Head of caudate nucleus (tissue), 42 donors: Measurements from ENCODE around the gene FCN2.

Experiments used
- DNase-seq, 42 donors: peaks; one replicate each; pipeline versions ENCODE4 v3.0.0 to v3.0.0-alpha.2; 2020 to 2021; ENCODE audit warnings: mixed read lengths in 7 of 42
- intact Hi-C: fragments of 100-400 bp; cut with DNase I; formaldehyde crosslinking; loops from one replicate; pipeline ENCODE4 v1.15.0; 2022

FCN2 gene

DNA sequence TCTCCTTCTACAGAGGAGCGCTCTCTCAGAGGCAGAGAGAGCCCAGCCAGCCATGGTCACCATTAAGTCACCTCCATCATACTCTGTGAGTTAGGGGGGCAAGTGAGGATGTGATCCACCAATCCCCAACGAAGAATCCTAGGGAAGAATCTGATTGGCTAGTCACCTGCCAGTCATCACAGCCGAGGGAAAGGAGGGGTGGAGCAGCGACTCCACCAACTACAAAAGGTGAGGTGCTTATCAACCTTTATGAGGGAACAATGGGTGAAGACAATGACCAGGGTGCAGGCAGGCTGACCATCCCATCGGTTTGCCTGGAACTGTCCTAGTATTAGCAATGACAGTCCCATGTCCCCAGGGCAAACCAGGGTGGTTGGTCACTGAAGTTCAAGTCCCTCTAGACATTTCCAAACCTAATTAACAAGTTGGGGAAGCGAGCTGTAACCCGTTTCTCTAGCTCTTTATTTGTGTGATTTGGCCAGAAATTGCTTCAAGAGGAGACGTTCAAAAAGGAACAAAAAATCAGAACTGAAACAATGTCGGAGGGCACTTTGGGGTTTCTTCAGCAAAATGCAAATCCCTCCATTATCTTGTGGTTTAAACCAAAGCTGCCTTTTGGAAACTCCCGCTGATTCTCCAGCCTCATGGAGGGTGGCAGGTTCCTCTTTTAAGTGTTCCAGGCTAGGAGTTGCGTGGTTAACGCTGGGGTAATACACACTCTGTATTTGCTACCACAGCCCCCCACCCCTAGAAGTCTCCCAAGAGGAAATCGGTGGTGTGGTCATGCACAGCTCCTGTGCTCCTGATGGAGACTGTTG is 55.9 kb downstream of the FCN2 start:
- peak in 21 of 42 donors; percentile 11 to 78 (median 48) for DNase-seq
- intact Hi-C loops: loop anchor here (10.0 kb wide), 1 partner anchor 58 kb away; no protein-coding TSS in a partner anchor
